CD14-positive monocyte (primary cell): Measurements from ENCODE around the gene FDPS. TPM values are rescaled to one million over a fixed set of nuclear protein-coding genes. Genes with fewer than 3 reads are reported as not detected.

Experiments used
- DNase-seq, 3 donors: peaks; one replicate each; pipeline ENCODE4 v3.0.0-alpha.2; 2011 to 2022
- H2AFZ ChIP-seq: 2 replicates; pipeline ENCODE4 v1.6.0; 2012; ENCODE audit warnings: mild to moderate bottlenecking, low read depth, low read length, inconsistent platforms; ENCODE audit not compliant: insufficient read depth, poor library complexity, severe bottlenecking
- H3K27ac ChIP-seq, 2 donors: 1 replicate in 1 of 2; 2 replicates in 1 of 2; pipeline ENCODE4 v1.5.1; 2012 to 2013; ENCODE audit warnings: low read length in 2 of 2, control low read depth in 1 of 2, inconsistent platforms in 1 of 2, low read depth in 1 of 2, mild to moderate bottlenecking in 1 of 2
- H3K27me3 ChIP-seq, 2 donors: one replicate each; pipeline versions ENCODE4 v1.6.0 to v1.6.1; 2011 to 2013; ENCODE audit warnings: low read length in 2 of 2; ENCODE audit not compliant: control insufficient read depth in 2 of 2, insufficient read depth in 2 of 2
- H3K36me3 ChIP-seq, 2 donors: replicated peaks in 1 of 2; 1 replicate in 1 of 2; 2 replicates in 1 of 2; pipeline versions ENCODE4 v1.5.1 to v1.6.1; 2012 to 2013; ENCODE audit warnings: low read length in 2 of 2, control low read depth in 1 of 2, inconsistent platforms in 1 of 2, mild to moderate bottlenecking in 1 of 2; ENCODE audit not compliant: insufficient read depth in 2 of 2, control insufficient read depth in 1 of 2
- H3K4me1 ChIP-seq, 2 donors: 1 replicate in 1 of 2; 2 replicates in 1 of 2; pipeline versions ENCODE4 v1.5.1 to v1.6.1; 2012 to 2013; ENCODE audit warnings: low read length in 2 of 2, control low read depth in 1 of 2, inconsistent platforms in 1 of 2, mild to moderate bottlenecking in 1 of 2, moderate library complexity in 1 of 2; ENCODE audit not compliant: insufficient read depth in 2 of 2, control insufficient read depth in 1 of 2
- H3K4me2 ChIP-seq: replicated peaks from 2 replicates; pipeline ENCODE3; 2012; ENCODE audit warnings: low read length, moderate library complexity, mild to moderate bottlenecking; ENCODE audit not compliant: poor library complexity, severe bottlenecking; ENCODE audit errors: extremely low read depth
- H3K4me3 ChIP-seq, 3 experiments: fragments of 200-600 bp in 1 of 3; sonication (generic) in 1 of 3; replicated peaks in 1 of 3; 1 replicate in 2 of 3; 2 replicates in 1 of 3; pipeline ENCODE4 v1.5.1; 2011 to 2013; ENCODE audit warnings: low read length in 3 of 3, mild to moderate bottlenecking in 3 of 3, control low read depth in 2 of 3, low read depth in 2 of 3, inconsistent platforms in 1 of 3, moderate library complexity in 1 of 3
- H3K79me2 ChIP-seq: 2 replicates; pipeline ENCODE4 v1.6.0; 2012; ENCODE audit warnings: mild to moderate bottlenecking, control low read depth, inconsistent platforms, low read length, moderate library complexity; ENCODE audit not compliant: insufficient read depth
- H3K9ac ChIP-seq: 2 replicates; pipeline ENCODE4 v1.6.0; 2017; ENCODE audit warnings: low read length, mild to moderate bottlenecking; ENCODE audit not compliant: insufficient read depth, poor library complexity, severe bottlenecking
- H3K9me3 ChIP-seq, 2 donors: replicated peaks in 1 of 2; 1 replicate in 1 of 2; 2 replicates in 1 of 2; pipeline versions ENCODE4 v1.5.1 to v1.6.1; 2012 to 2013; ENCODE audit warnings: low read length in 2 of 2, control low read depth in 1 of 2; ENCODE audit not compliant: control insufficient read depth in 1 of 2, insufficient read depth in 1 of 2
- H4K20me1 ChIP-seq: 2 replicates; pipeline ENCODE4 v1.6.0; 2012; ENCODE audit warnings: mild to moderate bottlenecking, low read length, control low read depth, moderate library complexity; ENCODE audit not compliant: insufficient read depth
- H3K27ac Mint-ChIP-seq, 7 donors: one replicate each; pipeline ENCODE4 v1.8.0; 2020; ENCODE audit warnings: mild to moderate bottlenecking in 7 of 7, mixed read lengths in 7 of 7, moderate library complexity in 6 of 7, inconsistent platforms in 2 of 7
- H3K27me3 Mint-ChIP-seq, 3 donors: one replicate each; pipeline ENCODE4 v1.8.0; 2021 to 2022; ENCODE audit warnings: low read depth in 3 of 3, mild to moderate bottlenecking in 3 of 3, mixed read lengths in 3 of 3, moderate library complexity in 3 of 3, inconsistent platforms in 1 of 3
- H3K36me3 Mint-ChIP-seq, 2 donors: one replicate each; pipeline ENCODE4 v1.8.0; 2020; ENCODE audit warnings: mixed read lengths in 2 of 2, inconsistent platforms in 1 of 2, mild to moderate bottlenecking in 1 of 2
- H3K4me1 Mint-ChIP-seq: one replicate; pipeline ENCODE4 v1.8.0; 2020; ENCODE audit warnings: mild to moderate bottlenecking, mixed read lengths
- H3K4me3 Mint-ChIP-seq, 2 donors: one replicate each; pipeline ENCODE4 v1.8.0; 2020; ENCODE audit warnings: mild to moderate bottlenecking in 2 of 2, mixed read lengths in 2 of 2, moderate library complexity in 1 of 2
- H3K9me3 Mint-ChIP-seq, 7 donors: one replicate each; pipeline ENCODE4 v1.8.0; 2020 to 2022; ENCODE audit warnings: mixed read lengths in 7 of 7, mild to moderate bottlenecking in 6 of 7, moderate library complexity in 6 of 7, inconsistent platforms in 2 of 7
- WGBS: methylation state at CpG from one replicate; pipeline ENCODE4 v1.1.5; 2013; ENCODE audit warnings: missing lambda C conversion rate; ENCODE audit not compliant: insufficient coverage; 5-methylcytosine and 5-hydroxymethylcytosine counted together
- intact Hi-C, 2 donors: fragments of 100-400 bp; cut with micrococcal nuclease; formaldehyde crosslinking; loops; one replicate each; pipeline versions ENCODE4 v1.15.0 to v1.15.1; 2023
- polyA plus RNA-seq, 3 donors: library from polyadenylated mRNA; depleted of rRNA in 1 of 3; unstranded in 2 of 3; stranded (reverse) in 1 of 3; fragments of 300-500 nt in 2 of 3; fragments of >200 nt in 1 of 3; fragmentation: Illumina TruSeq in 2 of 3; gene quantifications; 1 replicate in 2 of 3; 2 replicates in 1 of 3; pipeline ENCODE4 v1.2.3, GENCODE V29; 2012 to 2021
- TF ChIP-seq, protein P1 (sequence below): fragments of 200-600 bp; IDR thresholded peaks from one replicate; pipeline ENCODE4 v1.8.0; 2022; ENCODE audit warnings: antibody characterized with exemption, mild to moderate bottlenecking

The FDPS gene
- polyA plus RNA-seq, 3 donors, result 92.5 to 123 (median 117) TPM

DNA sequence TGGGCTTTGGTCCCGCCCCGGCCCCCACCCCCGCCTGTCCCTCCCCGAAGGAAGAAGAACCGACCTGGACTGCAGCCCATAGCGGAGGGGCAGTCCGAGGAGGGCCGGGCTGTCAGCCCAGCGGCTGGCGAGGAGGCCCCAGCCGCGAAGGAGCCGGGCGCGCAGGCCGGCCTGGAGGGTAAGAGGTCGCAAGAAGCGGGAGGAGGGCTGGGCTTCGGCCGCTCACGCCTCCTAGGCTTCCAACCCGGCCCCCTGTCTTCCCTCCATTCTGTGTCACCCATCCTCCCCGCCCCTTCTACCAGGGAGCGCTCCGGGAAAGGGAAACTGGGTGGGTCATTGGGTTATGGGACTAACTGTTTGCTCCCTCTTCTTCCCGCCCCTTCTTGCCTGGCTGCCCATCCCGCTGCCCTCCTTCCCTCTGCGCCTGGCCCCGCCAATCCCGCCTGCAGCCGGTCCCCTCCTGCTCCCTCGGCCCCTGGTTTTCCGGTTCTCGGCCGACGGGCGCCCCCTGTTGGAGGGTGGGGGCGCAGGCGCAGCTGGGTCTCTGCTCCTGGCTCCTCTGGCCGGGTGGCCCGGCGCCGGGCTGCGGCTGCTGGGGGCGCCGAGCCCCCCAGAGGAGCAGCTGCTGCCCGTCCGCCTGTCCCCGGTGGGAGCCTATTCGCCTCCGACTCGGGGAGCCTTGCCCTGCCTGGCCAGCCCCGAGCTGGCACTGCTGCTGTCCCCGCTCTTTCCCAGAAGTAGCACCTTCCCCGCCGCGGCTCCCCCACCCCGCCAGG is 14.5 kb downstream of the FDPS start:
- H3K9me3 ChIP-seq, result no peaks in the 10 kb centered on the region
- peak overlapping the region; percentile 71 to 91 for H3K27ac ChIP-seq
- 0% methylated on average over 35 of the region's 58 CpGs for WGBS
- H3K4me1 ChIP-seq, result peaks cover 31 to 56% of the 10 kb centered on the region in 2 donors
- no peaks in the 10 kb centered on the region for H3K27me3 ChIP-seq
- H3K4me3 Mint-ChIP-seq, result peak overlapping the region; percentile 83 to 90
- H3K9me3 Mint-ChIP-seq, result no peaks in the 10 kb centered on the region
- H3K4me1 Mint-ChIP-seq, result peaks cover 51% of the 10 kb centered on the region
- intact Hi-C loops, result loop anchor here (2.0 to 5.0 kb wide), 5 partner anchors 14 to 72 kb away; partner anchors contain the start of genes FDPS (in 2 of the 2) and HCN3 (in 1 of the 2)
- peak overlapping the region; percentile 65 for H3K9ac ChIP-seq
- peak overlapping the region; percentile 97 for H2AFZ ChIP-seq
- peak overlapping the region in 5 of 7 donors; percentile 31 to 93 (median 89) for H3K27ac Mint-ChIP-seq
- H3K27me3 Mint-ChIP-seq, result peaks cover 2 to 7% (median 2%) of the 10 kb centered on the region in 3 donors
- TF ChIP-seq, protein P1, sequence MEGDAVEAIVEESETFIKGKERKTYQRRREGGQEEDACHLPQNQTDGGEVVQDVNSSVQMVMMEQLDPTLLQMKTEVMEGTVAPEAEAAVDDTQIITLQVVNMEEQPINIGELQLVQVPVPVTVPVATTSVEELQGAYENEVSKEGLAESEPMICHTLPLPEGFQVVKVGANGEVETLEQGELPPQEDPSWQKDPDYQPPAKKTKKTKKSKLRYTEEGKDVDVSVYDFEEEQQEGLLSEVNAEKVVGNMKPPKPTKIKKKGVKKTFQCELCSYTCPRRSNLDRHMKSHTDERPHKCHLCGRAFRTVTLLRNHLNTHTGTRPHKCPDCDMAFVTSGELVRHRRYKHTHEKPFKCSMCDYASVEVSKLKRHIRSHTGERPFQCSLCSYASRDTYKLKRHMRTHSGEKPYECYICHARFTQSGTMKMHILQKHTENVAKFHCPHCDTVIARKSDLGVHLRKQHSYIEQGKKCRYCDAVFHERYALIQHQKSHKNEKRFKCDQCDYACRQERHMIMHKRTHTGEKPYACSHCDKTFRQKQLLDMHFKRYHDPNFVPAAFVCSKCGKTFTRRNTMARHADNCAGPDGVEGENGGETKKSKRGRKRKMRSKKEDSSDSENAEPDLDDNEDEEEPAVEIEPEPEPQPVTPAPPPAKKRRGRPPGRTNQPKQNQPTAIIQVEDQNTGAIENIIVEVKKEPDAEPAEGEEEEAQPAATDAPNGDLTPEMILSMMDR, result peak; percentile 99
- peaks cover 23% of the 10 kb centered on the region for H4K20me1 ChIP-seq
- H3K4me2 ChIP-seq, result peak overlapping the region; percentile 78
- H3K36me3 Mint-ChIP-seq, result peaks cover 15 to 23% of the 10 kb centered on the region in 2 donors
- peaks cover 0 to 17% of the 10 kb centered on the region in 2 donors for H3K36me3 ChIP-seq
- H3K4me3 ChIP-seq, result peak overlapping the region; percentile 62 to 84 (median 80)
- peak; percentile 69 to 76 (median 73) for DNase-seq
- peaks cover 16% of the 10 kb centered on the region for H3K79me2 ChIP-seq

DNA sequence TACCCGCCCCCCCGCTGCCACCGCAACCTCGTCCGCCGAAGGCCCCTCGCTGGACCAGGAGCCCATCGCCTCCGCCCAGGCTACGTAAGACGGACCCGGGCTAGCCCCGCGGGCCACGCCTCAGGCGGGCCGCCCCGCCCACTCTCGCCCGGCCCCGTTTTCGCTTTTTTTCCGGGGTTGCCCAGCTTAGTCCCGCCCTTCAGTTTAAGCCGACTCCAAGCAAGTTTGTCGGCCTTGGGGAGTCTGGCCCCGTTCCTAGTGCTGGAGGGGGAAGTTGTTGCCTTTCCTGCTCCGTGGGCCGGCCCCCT is 15.0 kb downstream of the FDPS start:
- intact Hi-C loops, result loop anchor here (2.0 to 5.0 kb wide), 5 partner anchors 15 to 73 kb away; partner anchors contain the start of genes FDPS (in 2 of the 2) and HCN3 (in 1 of the 2)
- 0% methylated on average over 26 of the region's 29 CpGs for WGBS
- Histone ChIP-seq H4K20me1 (peaks cover 23% of the 10 kb centered on the region), H2AFZ (peak overlapping the region; percentile 97), H3K79me2 (peaks cover 16% of the 10 kb centered on the region), H3K4me3 (peak overlapping the region; percentile 62 to 84 (median 80)), H3K4me2 (peak overlapping the region; percentile 78), H3K27ac (peak overlapping the region; percentile 71 to 91), H3K9me3 (no peaks in the 10 kb centered on the region), H3K4me1 (peaks cover 31 to 56% of the 10 kb centered on the region in 2 donors), H3K36me3 (peaks cover 0 to 16% of the 10 kb centered on the region in 2 donors), H3K9ac (peak overlapping the region; percentile 65), H3K27me3 (no peaks in the 10 kb centered on the region)
- H3K36me3 Mint-ChIP-seq, result peaks cover 10 to 23% of the 10 kb centered on the region in 2 donors
- peaks cover 2 to 7% (median 2%) of the 10 kb centered on the region in 3 donors for H3K27me3 Mint-ChIP-seq
- TF ChIP-seq, protein P1, result no peak
- peaks cover 51% of the 10 kb centered on the region for H3K4me1 Mint-ChIP-seq
- peak overlapping the region; percentile 83 to 90 for H3K4me3 Mint-ChIP-seq
- H3K9me3 Mint-ChIP-seq, result no peaks in the 10 kb centered on the region
- peak overlapping the region; percentile 74 to 96 (median 89) for H3K27ac Mint-ChIP-seq
- DNase-seq, result peak; percentile 74 to 84 (median 77)
